Transverse colon (tissue), 4 donors: ENCODE data around the gene IFRD2. TPM values are rescaled to one million over a fixed set of nuclear protein-coding genes. Genes with fewer than 3 reads are reported as not detected.
A peak's percentile ranks its signal among the peaks of the same experiment; 100 is the strongest.
"Not testable (repeated sequence)": the region's sequence is repeated elsewhere in the genome, so short reads cannot be mapped to it uniquely, and the experiment has no call there.

ENCODE experiments used
- DNase-seq: peaks from one replicate; pipeline ENCODE4 v3.0.0-alpha.2; 2019
- H3K27ac ChIP-seq, 4 donors: fragments of 200-600 bp; sonication (generic); 2 replicates each; pipeline ENCODE4 v1.5.1; 2016 to 2018; ENCODE audit warnings: inconsistent platforms in 4 of 4
- H3K27me3 ChIP-seq: fragments of 200-600 bp; sonication (generic); 2 replicates; pipeline ENCODE4 v1.5.1; 2017; ENCODE audit warnings: inconsistent platforms
- H3K36me3 ChIP-seq, 4 donors: fragments of 200-600 bp; sonication (generic); 2 replicates each; pipeline ENCODE4 v1.5.1; 2017 to 2019; ENCODE audit warnings: inconsistent platforms in 4 of 4
- H3K4me1 ChIP-seq, 4 donors: fragments of 200-600 bp; sonication (generic); 2 replicates each; pipeline ENCODE4 v1.5.1; 2017 to 2020; ENCODE audit warnings: inconsistent platforms in 4 of 4
- H3K4me3 ChIP-seq, 4 donors: fragments of 200-600 bp; sonication (generic); 1 replicate in 1 of 4; 2 replicates in 3 of 4; pipeline versions ENCODE4 v1.5.1 to v1.6.1; 2017 to 2019; ENCODE audit warnings: inconsistent platforms in 4 of 4
- H3K9me3 ChIP-seq, 2 donors: fragments of 200-600 bp; sonication (generic); 2 replicates each; pipeline ENCODE4 v1.5.1; 2017 to 2019; ENCODE audit warnings: inconsistent platforms in 2 of 2
- CTCF ChIP-seq, 5 experiments: fragments of 200-600 bp in 3 of 5; fragments of 450-650 bp in 2 of 5; sonication (generic) in 3 of 5; IDR thresholded peaks; 1 replicate in 2 of 5; 2 replicates in 3 of 5; pipeline ENCODE4 v1.5.1; 2016 to 2017; ENCODE audit warnings: antibody characterized with exemption in 5 of 5, inconsistent platforms in 3 of 5, mild to moderate bottlenecking in 2 of 5, moderate library complexity in 1 of 5
- EP300 ChIP-seq: sonication (generic); formaldehyde crosslinking; IDR thresholded peaks from one replicate; pipeline ENCODE4 v1.6.1; 2017; ENCODE audit warnings: antibody characterized with exemption, low read depth
- POLR2A ChIP-seq: fragments of 450-650 bp; IDR thresholded peaks from one replicate; pipeline ENCODE4 v1.6.1; 2016; ENCODE audit warnings: antibody characterized with exemption, mild to moderate bottlenecking, moderate library complexity
- POLR2AphosphoS5 ChIP-seq, 3 donors: sonication (generic); formaldehyde crosslinking; IDR thresholded peaks; one replicate each; pipeline ENCODE4 v1.6.1; 2016; ENCODE audit warnings: antibody characterized with exemption in 3 of 3
- WGBS, 2 donors: methylation state at CpG; one replicate each; pipeline ENCODE4 v1.1.5; 2018; ENCODE audit warnings: low coverage in 1 of 2; 5-methylcytosine and 5-hydroxymethylcytosine counted together
- in situ Hi-C, 4 donors: fragments of 200-750 bp; cut with MboI; loops; one replicate each; pipeline versions ENCODE4 v1.15.0 to v1.15.1; 2017; ENCODE audit warnings: low sequenced_read_pairs in 3 of 4, low pct_ligation_motif_present in 1 of 4, low pct_unique_long_range_greater_than_20kb in 1 of 4
- intact Hi-C: fragments of 100-400 bp; cut with DNase I; formaldehyde crosslinking; loops from one replicate; pipeline ENCODE4 v1.15.1; 2023; ENCODE audit warnings: low total_unique reads
- total RNA-seq, 4 donors: library from RNA; depleted of rRNA; stranded (reverse); fragments of >200 nt; gene quantifications; one replicate each; pipeline ENCODE4 v1.1.0, GENCODE V29; 2016

The IFRD2 gene
- total RNA-seq, 4 donors from 2014 or later, result 44.9 to 183 (median 59.5) TPM

DNA sequence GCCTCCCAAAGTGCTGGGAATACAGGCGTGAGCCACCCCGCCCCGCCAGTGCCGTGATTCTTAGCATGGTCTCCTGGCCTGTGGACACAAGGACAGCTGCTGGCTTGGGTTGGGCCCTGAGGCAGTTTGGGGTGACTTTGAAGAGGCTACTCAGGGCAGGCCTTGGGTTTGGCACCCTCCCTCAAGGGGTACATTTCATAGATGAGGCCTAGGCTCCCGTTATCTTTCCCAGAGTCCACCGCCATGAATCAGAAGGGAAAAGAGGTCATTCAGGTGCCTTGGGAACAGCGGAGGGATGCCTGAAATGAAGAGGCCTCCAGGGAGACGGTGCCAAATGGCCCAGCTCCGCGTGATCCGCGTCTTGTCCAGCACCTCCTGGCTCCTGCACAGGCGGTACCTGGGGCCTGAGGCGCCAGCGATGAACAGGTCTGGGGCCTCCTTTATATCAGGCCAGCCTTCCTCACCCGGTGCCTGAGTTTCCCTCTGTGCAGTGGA is 46.9 kb downstream of the IFRD2 start:
- H3K4me1 ChIP-seq, result peaks cover 56 to 94% (median 58%) of the 10 kb centered on the region in 4 donors
- no peaks in the 10 kb centered on the region for H3K36me3 ChIP-seq
- WGBS, 2 donors, result 70% methylated on average over 14 of the region's 16 CpGs; no CpG with 5 or more reads in 1 of the 2 donors
- H3K9me3 ChIP-seq, result no peaks in the 10 kb centered on the region
- H3K27me3 ChIP-seq, result no peaks in the 10 kb centered on the region
- intact Hi-C loops, result no loop called here
- peak overlapping the region; percentile 67 to 85 (median 82) for H3K27ac ChIP-seq
- in situ Hi-C loops, result no loop called here
- no peak for DNase-seq
- H3K4me3 ChIP-seq, result peak overlapping the region in 1 of 4 donors; percentile 48
- no peak for TF ChIP-seq POLR2A
- TF ChIP-seq POLR2AphosphoS5 (IDR thresholded peaks at IDR 0.05), result no peak
- no peak for TF ChIP-seq CTCF (IDR thresholded peaks at IDR 0.05)
- TF ChIP-seq EP300, result no peak

- intact Hi-C loops, H3K4me3 ChIP-seq, H3K9me3 ChIP-seq, in situ Hi-C loops, H3K36me3 ChIP-seq, DNase-seq, H3K27me3 ChIP-seq: not testable (repeated sequence)
- Histone ChIP-seq H3K4me1 (peaks cover 58 to 95% (median 62%) of the 10 kb centered on the region in 4 donors), H3K27ac (peak overlapping the region; percentile 67 to 85 (median 82))
- 80 to 95% methylated on average over 4 to 6 of the region's 6 CpGs for WGBS, 2 donors
These were observed 47.4 kb downstream of the IFRD2 start for GRCh38 chr3:50244813-50245212.

GRCh38 chr3:50243543-50243895 is 48.7 kb downstream of the IFRD2 start:
- 90% methylated on average over 2 to 4 of the region's 4 CpGs for WGBS, 2 donors
- H3K9me3 ChIP-seq, result no peaks in the 10 kb centered on the region
- DNase-seq, result no peak
- no peaks in the 10 kb centered on the region for H3K36me3 ChIP-seq
- peaks cover 64 to 95% (median 69%) of the 10 kb centered on the region in 4 donors for H3K4me1 ChIP-seq
- TF ChIP-seq EP300, result no peak
- no peak for TF ChIP-seq POLR2AphosphoS5 (IDR thresholded peaks at IDR 0.05)
- no peak for TF ChIP-seq POLR2A
- no peak for TF ChIP-seq CTCF (IDR thresholded peaks at IDR 0.05)
- H3K27ac ChIP-seq, result peak overlapping the region; percentile 69 to 91 (median 78)
- H3K27me3 ChIP-seq, result no peaks in the 10 kb centered on the region
- intact Hi-C loops (no loop called here), in situ Hi-C loops (no loop called here)
- H3K4me3 ChIP-seq, result no peak overlapping the region

GRCh38 chr3:50242851-50243542 is 49.2 kb downstream of the IFRD2 start:
- H3K4me3 ChIP-seq, result peak overlapping the region in 1 of 4 donors; percentile 10
- in situ Hi-C loops, result no loop called here

More at GRCh38 chr3:50242851-50243542, 49.2 kb downstream of the IFRD2 start:
- intact Hi-C loops, result no loop called here
- H3K4me1 ChIP-seq, result peaks cover 60 to 95% (median 69%) of the 10 kb centered on the region in 4 donors
- peak overlapping the region; percentile 69 to 91 (median 78) for H3K27ac ChIP-seq
- WGBS, 2 donors, result 20 to 51% methylated on average over 1 to 14 of the region's 14 CpGs
- no peaks in the 10 kb centered on the region for H3K36me3 ChIP-seq
- no peaks in the 10 kb centered on the region for H3K9me3 ChIP-seq
- H3K27me3 ChIP-seq, result no peaks in the 10 kb centered on the region
- no peak for TF ChIP-seq EP300
- no peak for TF ChIP-seq CTCF (IDR thresholded peaks at IDR 0.05)
- TF ChIP-seq POLR2A, result no peak
- TF ChIP-seq POLR2AphosphoS5 (IDR thresholded peaks at IDR 0.05), result no peak
- peak; percentile 65 for DNase-seq
